ENCODE results near the gene FSD2. TPM values are rescaled to one million over a fixed set of nuclear protein-coding genes. Genes with fewer than 3 reads are reported as not detected.

FSD2 gene
- total RNA-seq, 1 donor from 2014 or later, result not detected

DNA sequence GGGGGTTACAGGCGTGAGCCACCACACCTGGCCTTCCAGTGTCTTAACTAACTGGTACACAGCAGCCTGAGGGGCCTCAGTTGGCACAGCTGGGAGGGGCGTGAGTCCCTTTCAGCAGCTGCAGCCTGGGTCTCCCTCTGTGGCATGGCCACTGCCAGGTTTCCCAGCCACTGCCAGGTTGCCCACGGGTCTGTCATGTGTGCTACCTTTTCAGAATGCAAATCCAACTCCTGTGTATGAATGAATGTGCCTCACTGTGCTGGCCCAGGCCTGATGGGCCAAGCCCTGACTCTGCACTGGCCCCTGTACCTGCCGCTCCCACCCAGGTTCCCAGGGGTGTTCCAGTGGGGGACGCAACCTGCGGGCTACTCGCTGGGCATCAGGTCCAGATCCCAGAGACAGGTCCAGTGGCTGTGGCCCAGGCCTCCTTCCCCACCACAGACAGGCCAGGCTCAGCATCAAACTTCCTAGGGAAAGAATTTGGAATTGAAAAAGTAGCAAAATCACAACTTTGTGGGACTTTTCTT lies 29.6 kb upstream of the FSD2 start:
- no peaks in the 10 kb centered on the region for H3K4me1 Mint-ChIP-seq
- DNase-seq (ENCODE audit: low spot score in 2 of 2, unreplicated experiment in 2 of 2), result no peak
- no peaks in the 10 kb centered on the region for H3K27me3 Mint-ChIP-seq (ENCODE audit: low read depth)
- no peak overlapping the region for H3K4me3 Mint-ChIP-seq
- H3K9me3 Mint-ChIP-seq, result peaks cover 8% of the 10 kb centered on the region
- no peak for TF ChIP-seq CTCF (IDR thresholded peaks at IDR 0.05; ENCODE audit: unreplicated experiment)
- peaks cover 57% of the 10 kb centered on the region for H3K36me3 Mint-ChIP-seq
- no peak overlapping the region for H3K27ac Mint-ChIP-seq

- Mint-ChIP-seq H3K9me3 (no peaks in the 10 kb centered on the region), H3K27me3 (ENCODE audit: low read depth) (no peaks in the 10 kb centered on the region), H3K4me1 (no peaks in the 10 kb centered on the region), H3K27ac (no peak overlapping the region), H3K4me3 (no peak overlapping the region), H3K36me3 (peaks cover 59% of the 10 kb centered on the region)
- TF ChIP-seq CTCF (IDR thresholded peaks at IDR 0.05; ENCODE audit: unreplicated experiment), result no peak
- no peak for DNase-seq (ENCODE audit: low spot score in 2 of 2, unreplicated experiment in 2 of 2)
Measured at GRCh38 chr15:82833362-82833682, 27.5 kb upstream of the FSD2 start.

GRCh38 chr15:82832601-82833361 lies 26.9 kb upstream of the FSD2 start:
- DNase-seq (ENCODE audit: low spot score in 2 of 2, unreplicated experiment in 2 of 2), result no peak
- Mint-ChIP-seq H3K27me3 (ENCODE audit: low read depth) (no peaks in the 10 kb centered on the region), H3K4me3 (no peak overlapping the region), H3K4me1 (no peaks in the 10 kb centered on the region), H3K27ac (no peak overlapping the region), H3K9me3 (no peaks in the 10 kb centered on the region), H3K36me3 (peaks cover 59% of the 10 kb centered on the region)
- TF ChIP-seq CTCF (IDR thresholded peaks at IDR 0.05; ENCODE audit: unreplicated experiment), result peak; percentile 20

GRCh38 chr15:82831894-82832600 lies 26.2 kb upstream of the FSD2 start:
- H3K4me3 Mint-ChIP-seq, result no peak overlapping the region
- DNase-seq (ENCODE audit: low spot score in 2 of 2, unreplicated experiment in 2 of 2), result no peak
- no peak for TF ChIP-seq CTCF (IDR thresholded peaks at IDR 0.05; ENCODE audit: unreplicated experiment)
- no peaks in the 10 kb centered on the region for H3K4me1 Mint-ChIP-seq
- H3K27ac Mint-ChIP-seq, result no peak overlapping the region
- peaks cover 53% of the 10 kb centered on the region for H3K36me3 Mint-ChIP-seq
- no peaks in the 10 kb centered on the region for H3K27me3 Mint-ChIP-seq (ENCODE audit: low read depth)
- H3K9me3 Mint-ChIP-seq, result no peaks in the 10 kb centered on the region

DNA sequence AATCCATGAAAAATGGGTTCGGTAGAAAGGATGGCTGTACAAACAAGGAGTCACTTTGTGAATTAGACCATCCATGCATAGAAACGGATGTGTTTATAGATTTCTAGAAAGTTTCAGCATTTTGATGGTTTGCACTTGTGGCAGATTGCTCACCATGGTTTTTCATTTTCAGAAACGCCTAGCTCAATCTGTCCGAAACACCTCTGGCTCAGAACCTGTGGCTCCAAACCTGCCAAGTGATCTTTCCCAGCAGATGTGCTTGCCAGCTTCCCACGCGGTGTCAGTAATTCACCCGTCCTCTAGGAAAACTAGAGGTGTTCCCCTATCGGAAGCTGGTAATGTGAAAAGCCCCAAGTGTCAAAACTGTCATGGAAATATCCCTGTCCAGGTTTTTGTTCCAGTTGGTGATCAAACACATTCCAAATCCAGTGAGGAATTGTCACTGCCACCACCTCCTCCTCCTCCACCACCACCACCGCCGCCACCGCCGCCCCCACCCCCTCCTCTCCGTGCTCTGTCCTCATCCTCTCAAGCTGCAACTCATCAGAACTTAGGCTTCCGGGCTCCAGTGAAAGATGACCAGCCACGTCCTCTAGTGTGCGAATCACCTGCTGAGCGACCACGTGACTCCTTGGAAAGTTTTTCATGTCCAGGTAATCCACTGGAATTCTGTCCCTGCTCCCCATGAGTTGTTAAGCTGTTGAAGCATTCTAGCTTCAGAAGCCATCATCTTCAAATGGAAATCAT lies 24.7 kb upstream of the FSD2 start:
- no peaks in the 10 kb centered on the region for H3K9me3 Mint-ChIP-seq
- H3K27me3 Mint-ChIP-seq (ENCODE audit: low read depth), result no peaks in the 10 kb centered on the region
- no peak overlapping the region for H3K4me3 Mint-ChIP-seq
- no peaks in the 10 kb centered on the region for H3K4me1 Mint-ChIP-seq
- no peak for DNase-seq (ENCODE audit: low spot score in 2 of 2, unreplicated experiment in 2 of 2)
- peaks cover 49% of the 10 kb centered on the region for H3K36me3 Mint-ChIP-seq
- H3K27ac Mint-ChIP-seq, result no peak overlapping the region
- TF ChIP-seq CTCF (IDR thresholded peaks at IDR 0.05; ENCODE audit: unreplicated experiment), result no peak
